ENCODE results near the gene CEACAM3.

- TF ChIP-seq, protein P1, sequence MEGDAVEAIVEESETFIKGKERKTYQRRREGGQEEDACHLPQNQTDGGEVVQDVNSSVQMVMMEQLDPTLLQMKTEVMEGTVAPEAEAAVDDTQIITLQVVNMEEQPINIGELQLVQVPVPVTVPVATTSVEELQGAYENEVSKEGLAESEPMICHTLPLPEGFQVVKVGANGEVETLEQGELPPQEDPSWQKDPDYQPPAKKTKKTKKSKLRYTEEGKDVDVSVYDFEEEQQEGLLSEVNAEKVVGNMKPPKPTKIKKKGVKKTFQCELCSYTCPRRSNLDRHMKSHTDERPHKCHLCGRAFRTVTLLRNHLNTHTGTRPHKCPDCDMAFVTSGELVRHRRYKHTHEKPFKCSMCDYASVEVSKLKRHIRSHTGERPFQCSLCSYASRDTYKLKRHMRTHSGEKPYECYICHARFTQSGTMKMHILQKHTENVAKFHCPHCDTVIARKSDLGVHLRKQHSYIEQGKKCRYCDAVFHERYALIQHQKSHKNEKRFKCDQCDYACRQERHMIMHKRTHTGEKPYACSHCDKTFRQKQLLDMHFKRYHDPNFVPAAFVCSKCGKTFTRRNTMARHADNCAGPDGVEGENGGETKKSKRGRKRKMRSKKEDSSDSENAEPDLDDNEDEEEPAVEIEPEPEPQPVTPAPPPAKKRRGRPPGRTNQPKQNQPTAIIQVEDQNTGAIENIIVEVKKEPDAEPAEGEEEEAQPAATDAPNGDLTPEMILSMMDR (IDR thresholded peaks at IDR 0.05; ENCODE audit: low read depth, low read length, missing input control): no peak
- no peak for TF ChIP-seq REST (IDR thresholded peaks at IDR 0.05)
- TF ChIP-seq GABPA (IDR thresholded peaks at IDR 0.05 in 1 of 2, conservative IDR thresholded peaks at IDR 0.05 in 1 of 2): no peak
- TF ChIP-seq FOXA1 (IDR thresholded peaks at IDR 0.05): no peak
- no peak for TF ChIP-seq RAD21 (IDR thresholded peaks at IDR 0.05)
- TF ChIP-seq NR2F2 (IDR thresholded peaks at IDR 0.05): no peak
- no peak for TF ChIP-seq YY1 (IDR thresholded peaks at IDR 0.05)
Observed at GRCh38 chr19:41816761-41817160, 20.4 kb downstream of the CEACAM3 start.

All from liver (tissue), 3 donors.